K562 (cell line): Measurements from ENCODE around the gene ZNF747. TPM values are rescaled to one million over a fixed set of nuclear protein-coding genes. Genes with fewer than 3 reads are reported as not detected.

ENCODE experiments used
- E2F4 ChIP-seq: sonication (generic); formaldehyde crosslinking; IDR thresholded peaks from 2 replicates; pipeline ENCODE4 v1.8.0; 2022; ENCODE audit warnings: mild to moderate bottlenecking, low read depth, missing genetic modification reagents
- E2F6 ChIP-seq, 2 experiments: IDR thresholded peaks; 2 replicates each; pipeline ENCODE4 v1.6.1; 2011; ENCODE audit warnings: borderline replicate concordance in 1 of 2, control low read depth in 1 of 2, low read depth in 1 of 2, low read length in 1 of 2, mild to moderate bottlenecking in 1 of 2, mixed read lengths in 1 of 2, moderate library complexity in 1 of 2; ENCODE audit not compliant: insufficient read depth in 1 of 2, insufficient read length in 1 of 2, poor library complexity in 1 of 2, severe bottlenecking in 1 of 2; ENCODE audit errors: extremely low read depth in 1 of 2
- EWSR1 ChIP-seq: fragments of 450-650 bp; IDR thresholded peaks from 2 replicates; pipeline ENCODE4 v1.6.1; 2018; ENCODE audit warnings: borderline replicate concordance, mild to moderate bottlenecking, low read depth, moderate library complexity; ENCODE audit not compliant: partially characterized antibody
- FOXA3 ChIP-seq, 2 experiments: fragments of 450-650 bp in 1 of 2; sonication (generic) in 1 of 2; formaldehyde crosslinking; IDR thresholded peaks in 1 of 2; conservative IDR thresholded peaks in 1 of 2; 2 replicates each; pipeline versions ENCODE4 v1.4.0 to v1.8.0; 2020 to 2022; ENCODE audit warnings: mild to moderate bottlenecking in 2 of 2, missing genetic modification reagents in 1 of 2
- HEY1 ChIP-seq: fragments of 250-450 bp; sonication (Bioruptor Pico); IDR thresholded peaks from 2 replicates; pipeline ENCODE4 v1.5.0; 2020; ENCODE audit warnings: mild to moderate bottlenecking, moderate library complexity, borderline replicate concordance
- MAZ ChIP-seq, 2 experiments: fragments of 450-650 bp in 1 of 2; sonication (generic) in 1 of 2; formaldehyde crosslinking; IDR thresholded peaks in 1 of 2; conservative IDR thresholded peaks in 1 of 2; 2 replicates each; pipeline versions ENCODE4 v1.4.0 to v1.5.0; 2020; ENCODE audit warnings: mild to moderate bottlenecking in 1 of 2, missing genetic modification reagents in 1 of 2
- MEF2D ChIP-seq: conservative IDR thresholded peaks from 2 replicates; pipeline ENCODE4 v1.6.1; 2016; ENCODE audit warnings: low read depth, missing genetic modification characterization, missing compliant biosample characterization
- MTF1 ChIP-seq: fragments of 250-450 bp; sonication (Bioruptor Pico); IDR thresholded peaks from 2 replicates; pipeline ENCODE4 v1.9.0; 2021; ENCODE audit warnings: moderate library complexity, mild to moderate bottlenecking, inconsistent platforms, borderline replicate concordance
- PBX2 ChIP-seq, 2 experiments: IDR thresholded peaks in 1 of 2; conservative IDR thresholded peaks in 1 of 2; 2 replicates each; pipeline ENCODE4 v1.6.1; 2016; ENCODE audit warnings: low read depth in 2 of 2, mild to moderate bottlenecking in 1 of 2, missing compliant biosample characterization in 1 of 2, missing genetic modification characterization in 1 of 2, moderate library complexity in 1 of 2
- ZBTB12 ChIP-seq: fragments of 250-450 bp; sonication (Bioruptor Pico); IDR thresholded peaks from 2 replicates; pipeline ENCODE4 v1.4.0; 2020
- ZNF830 ChIP-seq: fragments of 250-450 bp; sonication (Bioruptor Pico); IDR thresholded peaks from 2 replicates; pipeline ENCODE4 v1.5.0; 2021; ENCODE audit warnings: mild to moderate bottlenecking
- polyA plus RNA-seq, 8 experiments: library from polyadenylated mRNA; depleted of rRNA in 4 of 8; stranded (reverse) in 5 of 8; unstranded in 3 of 8; fragments of >200 nt; fragmentation: Nextera tagmentation in 2 of 8; fragmentation: Illumina TruSeq in 1 of 8; extraction: Ambion mirVana in 2 of 8; extraction: Trizol in 1 of 8; gene quantifications; 2 replicates each; pipeline versions ENCODE4 v1.2.1 to v1.2.3, GENCODE V29; 2011 to 2014; ENCODE audit warnings: inconsistent platforms in 1 of 8, missing spikeins in 1 of 8
- total RNA-seq, 7 experiments: library from RNA; depleted of rRNA in 6 of 7; stranded (reverse); fragments of >200 nt in 6 of 7; fragmentation: Illumina TruSeq in 2 of 7; extraction: Trizol in 2 of 7; gene quantifications; 2 replicates each; pipeline versions ENCODE4 v1.2.1 to v1.2.3, GENCODE V29; 2011 to 2021; ENCODE audit warnings: low replicate concordance in 1 of 7

ZNF747 gene
- total and polyA plus RNA-seq, 9 of the 15 experiments (the other 6 are each of a cell fraction or from before 2014, with no cell fraction given) = 0.14 to 3.3 (median 1.5) TPM

- no peak for TF ChIP-seq PBX2 (CRISPR knock-in tag; IDR thresholded peaks at IDR 0.05; ENCODE audit: low read depth)
- TF ChIP-seq PBX2 (tag; conservative IDR thresholded peaks at IDR 0.05; ENCODE audit: low read depth) = no peak
- TF ChIP-seq E2F4 (CRISPR knock-in tag) = no peak
- TF ChIP-seq HEY1 (CRISPR knock-in tag) = no peak
- TF ChIP-seq FOXA3 (CRISPR knock-in tag; conservative IDR thresholded peaks at IDR 0.05 in 1 of 2, IDR thresholded peaks at IDR 0.05 in 1 of 2) = peak in 1 of 2 experiments; percentile 52; a peak in 2 of 4 replicates
- no peak for TF ChIP-seq EWSR1
- TF ChIP-seq MEF2D = no peak
- peak; percentile 88 to 92 for TF ChIP-seq E2F6 (IDR thresholded peaks at IDR 0.05; ENCODE audit: borderline replicate concordance in 1 of 2, extremely low read depth in 1 of 2, insufficient read depth in 1 of 2, insufficient read length in 1 of 2, low read depth in 1 of 2, low read length in 1 of 2, poor library complexity in 1 of 2, severe bottlenecking in 1 of 2)
- TF ChIP-seq ZBTB12 (CRISPR knock-in tag) = no peak
- peak; percentile 41 to 71; a peak in 3 of 4 replicates for TF ChIP-seq MAZ (CRISPR knock-in tag; conservative IDR thresholded peaks at IDR 0.05 in 1 of 2, IDR thresholded peaks at IDR 0.05 in 1 of 2)
- no peak for TF ChIP-seq MTF1 (CRISPR knock-in tag)
- no peak for TF ChIP-seq ZNF830 (CRISPR knock-in tag)
Observed at GRCh38 chr16:30535777-30536190, 1.1 kb upstream of the ZNF747 start (continued).
